Activated CD8-positive, alpha-beta memory T cell treated with anti-CD3 and anti-CD28 coated beads, Interleukin-2, amount 50 U/mL, for 24 hours (primary cell): Measurements from ENCODE around the gene NUDT4B.
"Not testable (repeated sequence)": the region's sequence is repeated elsewhere in the genome, so short reads cannot be mapped to it uniquely, and the experiment has no call there.

Source experiments
- DNase-seq: peaks from one replicate; pipeline ENCODE4 v3.0.0-alpha.2; 2020; ENCODE audit errors: extremely low read depth

Gene NUDT4B

GRCh38 chr1:148748563-148749334 lies at the start of gene NUDT4B:
TSS of gene NUDT4B (plus strand) at chr1:148748774. CDS start at chr1:148748953, 179 bp downstream.
- not testable (repeated sequence) for DNase-seq

DNA sequence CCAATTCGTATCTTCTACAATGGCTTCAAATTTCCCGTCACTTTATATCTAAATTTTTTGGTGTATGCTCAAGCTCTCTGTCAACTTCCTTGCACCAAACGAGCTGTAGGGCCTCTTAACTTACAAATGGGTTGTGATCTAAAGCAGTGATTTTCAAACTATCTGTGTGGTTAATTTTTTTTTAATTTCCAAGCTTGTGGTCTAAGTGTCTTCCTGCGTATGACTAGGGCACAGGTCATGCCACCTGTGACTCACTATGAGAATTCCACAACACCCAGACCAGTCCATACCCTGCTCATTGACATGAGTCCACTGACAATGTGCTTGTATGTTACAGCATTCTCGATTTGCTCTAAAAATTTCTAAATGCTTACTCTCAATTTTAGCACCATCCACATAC lies 49.2 kb upstream of the NUDT4B start:
- not testable (repeated sequence) for DNase-seq

DNA sequence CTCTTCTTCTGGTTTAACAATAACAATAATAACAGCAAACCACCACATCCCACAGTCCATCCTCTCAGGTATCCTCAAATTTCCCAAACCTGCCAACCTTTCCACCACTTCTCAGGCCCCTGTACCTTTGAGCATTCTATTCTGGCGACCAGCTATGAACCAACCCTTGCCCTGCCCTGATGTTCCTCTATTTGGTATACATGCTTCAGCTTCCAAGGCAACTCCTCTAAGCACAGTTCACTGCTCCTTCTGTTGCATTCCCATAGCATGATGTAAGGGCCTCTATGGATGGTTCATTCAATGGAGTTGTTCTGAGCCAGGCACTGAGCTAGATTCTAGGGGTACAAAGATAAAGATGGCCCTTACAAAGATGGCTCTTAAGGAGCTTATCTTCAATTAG lies 46.3 kb upstream of the NUDT4B start:
- not testable (repeated sequence) for DNase-seq

DNA sequence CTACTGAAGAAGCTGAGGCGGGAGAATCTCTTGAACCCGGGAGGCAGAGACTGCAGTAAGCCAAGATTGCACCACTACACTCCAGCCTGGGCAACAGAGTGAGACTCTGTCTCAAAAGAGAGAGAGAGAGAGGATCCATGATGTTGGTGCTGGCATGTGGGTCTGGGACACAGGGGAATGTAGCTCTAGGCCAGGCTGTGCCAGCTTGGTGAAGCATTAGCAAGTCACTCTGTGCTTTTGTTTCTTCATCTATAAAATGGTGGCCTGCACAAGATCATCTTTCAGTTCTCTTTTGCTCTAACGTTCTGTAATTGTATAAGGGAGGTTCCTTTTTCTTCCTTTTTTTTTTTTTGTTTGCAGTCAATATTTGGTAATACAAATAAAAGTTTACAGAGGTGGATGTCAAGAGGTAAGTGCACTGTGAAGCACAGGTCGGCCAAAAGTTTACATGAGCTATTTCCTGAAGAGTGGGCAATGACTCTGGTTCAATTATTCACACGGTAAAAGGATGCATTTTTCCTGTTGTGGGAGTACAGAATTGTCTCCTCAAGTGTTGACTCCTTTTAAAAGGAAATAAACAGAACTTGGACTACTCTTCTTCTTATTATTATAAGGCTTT lies 44.5 kb upstream of the NUDT4B start:
- not testable (repeated sequence) for DNase-seq

- not testable (repeated sequence) for DNase-seq
Observed at GRCh38 chr1:148705316-148705948, 43.1 kb upstream of the NUDT4B start.

DNA sequence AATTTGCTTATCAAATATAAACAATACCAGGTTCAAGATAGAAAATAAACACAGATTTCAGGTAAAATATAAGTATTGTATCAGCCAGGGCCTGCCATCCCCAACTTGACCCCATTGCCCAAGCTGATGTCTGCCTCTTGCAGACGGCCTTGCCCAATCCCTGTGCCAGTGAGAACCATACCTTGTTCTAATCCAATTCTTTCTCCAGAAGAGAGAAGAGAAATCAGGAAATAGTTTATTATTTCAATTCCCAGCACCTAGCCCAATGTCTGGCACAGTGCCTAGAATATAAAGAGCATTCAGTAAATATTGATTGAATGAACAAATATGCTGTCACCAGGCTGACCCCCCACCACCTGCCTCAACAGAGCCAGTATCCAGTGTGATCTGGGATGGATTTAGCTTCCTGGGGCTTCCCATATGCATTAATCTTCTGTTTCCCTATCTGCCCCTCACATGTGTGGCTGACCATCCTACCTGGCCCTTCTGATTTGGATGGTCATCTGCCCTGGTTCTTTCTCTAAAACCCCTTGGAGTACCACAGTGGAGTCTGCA lies 39.7 kb upstream of the NUDT4B start:
- not testable (repeated sequence) for DNase-seq

GRCh38 chr1:148710772-148711523 lies 37.6 kb upstream of the NUDT4B start:
- not testable (repeated sequence) for DNase-seq

DNA sequence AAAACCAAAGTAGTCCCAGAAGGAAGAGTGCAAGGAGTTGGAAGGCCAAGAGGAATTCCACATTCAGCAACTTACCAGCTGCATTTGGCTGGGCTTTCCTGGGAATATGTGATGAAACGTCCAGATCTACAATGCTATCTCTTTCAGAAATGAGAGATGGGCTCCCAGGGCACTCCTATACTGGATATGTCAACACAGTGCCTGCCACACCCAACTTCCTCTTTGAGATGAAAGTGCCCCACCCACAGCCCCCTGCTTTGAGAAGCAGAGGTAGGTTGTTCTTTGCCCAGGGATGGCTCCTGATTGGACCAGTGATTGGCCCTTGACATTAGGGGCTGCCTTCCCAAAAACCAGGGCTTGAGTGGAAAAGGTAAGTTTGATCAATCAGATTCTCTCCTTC lies 36.2 kb upstream of the NUDT4B start:
- not testable (repeated sequence) for DNase-seq

DNA sequence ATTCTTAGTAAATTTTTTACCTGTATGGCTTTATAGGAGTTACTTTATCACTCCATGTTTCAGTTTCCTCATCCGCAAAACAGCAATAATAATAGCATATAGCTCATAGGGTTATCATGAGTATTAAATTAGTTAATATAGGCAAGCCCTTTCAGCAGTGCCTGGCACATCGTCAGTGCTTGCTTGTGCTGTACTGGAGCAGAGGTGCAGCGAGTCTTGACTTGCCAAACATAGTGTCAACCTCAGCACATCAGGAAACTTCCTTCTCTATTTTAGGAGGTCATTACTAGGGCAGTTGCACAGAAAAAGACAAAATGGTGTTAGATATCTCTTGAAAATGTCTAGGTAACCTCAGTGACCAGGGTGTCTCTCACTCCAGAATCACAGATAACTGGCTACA lies 33.1 kb upstream of the NUDT4B start:
- not testable (repeated sequence) for DNase-seq

GRCh38 chr1:148716966-148717520 lies 31.5 kb upstream of the NUDT4B start:
- DNase-seq = not testable (repeated sequence)

GRCh38 chr1:148720918-148721317 lies 27.7 kb upstream of the NUDT4B start:
- DNase-seq = not testable (repeated sequence)

DNA sequence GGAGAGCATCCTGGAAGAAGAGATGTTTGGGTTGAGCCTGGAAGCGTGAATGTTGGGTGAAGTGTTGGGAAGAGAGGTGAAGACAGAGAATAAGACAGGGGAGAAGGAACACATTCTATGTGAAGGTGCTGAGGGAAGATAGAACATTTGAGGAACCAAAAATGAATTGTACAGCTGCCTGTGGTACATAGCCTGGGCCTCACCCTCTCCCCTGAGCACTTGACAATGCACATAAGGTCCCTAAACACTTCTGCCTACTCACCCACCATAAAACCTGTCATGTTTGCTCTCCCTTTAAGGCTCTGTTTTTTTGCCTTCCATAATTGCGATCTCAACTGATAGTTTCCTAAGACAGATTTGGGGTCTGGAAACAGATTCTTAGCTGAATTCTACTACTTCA lies 25.8 kb upstream of the NUDT4B start:
- DNase-seq = not testable (repeated sequence)

DNA sequence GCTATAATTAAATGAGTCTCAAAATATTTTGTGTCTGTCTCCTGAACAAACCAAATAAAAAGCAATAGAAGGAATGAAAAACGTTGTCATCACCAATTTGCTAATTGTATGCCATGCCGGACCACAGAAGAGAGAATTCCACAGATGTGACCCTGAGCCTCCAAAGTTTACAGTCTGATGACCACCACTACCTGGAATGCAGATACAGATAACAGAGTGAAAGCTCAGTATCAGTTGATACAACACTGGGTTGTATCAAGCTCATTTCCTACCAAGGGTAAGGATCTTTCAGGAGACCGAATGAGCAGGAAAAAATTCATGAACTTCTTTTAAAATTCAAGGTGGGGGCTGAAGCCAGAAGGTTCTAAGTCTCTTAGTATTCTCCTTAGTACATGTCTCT lies 25.1 kb upstream of the NUDT4B start:
- DNase-seq = not testable (repeated sequence)

GRCh38 chr1:148724872-148725271 lies 23.7 kb upstream of the NUDT4B start:
- not testable (repeated sequence) for DNase-seq

DNA sequence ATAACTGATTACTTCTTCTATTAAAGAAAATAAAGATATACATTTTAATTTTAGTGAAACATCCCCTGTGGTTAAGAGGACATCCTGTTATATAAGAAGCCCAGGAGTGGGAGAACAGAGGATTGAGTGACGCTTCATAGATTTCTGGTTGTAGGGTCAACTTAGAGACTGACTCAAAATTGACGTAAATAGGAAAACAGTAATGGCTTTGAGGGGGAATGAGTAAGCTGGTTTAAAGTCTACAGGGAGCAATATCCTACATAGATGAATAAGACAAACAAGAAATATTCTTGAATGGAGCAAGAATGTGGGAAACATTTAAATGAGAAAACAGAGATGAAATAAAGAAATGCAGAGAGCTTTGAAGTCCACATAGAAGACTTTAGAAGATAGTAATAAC lies 20.7 kb upstream of the NUDT4B start:
- not testable (repeated sequence) for DNase-seq

GRCh38 chr1:148729128-148729527 lies 19.4 kb upstream of the NUDT4B start:
- DNase-seq = not testable (repeated sequence)

GRCh38 chr1:148729541-148729940 lies 19.0 kb upstream of the NUDT4B start:
- not testable (repeated sequence) for DNase-seq

GRCh38 chr1:148732277-148732676 lies 16.3 kb upstream of the NUDT4B start:
- DNase-seq = not testable (repeated sequence)

GRCh38 chr1:148733585-148734310 lies 14.8 kb upstream of the NUDT4B start:
- not testable (repeated sequence) for DNase-seq

- not testable (repeated sequence) for DNase-seq
Observed at GRCh38 chr1:148734311-148734662, 14.3 kb upstream of the NUDT4B start.

GRCh38 chr1:148735538-148735937 lies 13.0 kb upstream of the NUDT4B start:
- DNase-seq = not testable (repeated sequence)
